ENCODE results near the gene BCAS1. TPM values are rescaled to one million over a fixed set of nuclear protein-coding genes. Genes with fewer than 3 reads are reported as not detected.

The BCAS1 gene
- polyA plus RNA-seq, 1 of the 3 experiments (the other 2 are of a cell fraction) = not detected

GRCh38 chr20:53940907-53941545, 129.4 kb downstream of the BCAS1 start:
- peaks cover 13 to 35% of the 10 kb centered on the region in 2 experiments for H3K4me1 ChIP-seq (ENCODE audit: control insufficient read depth in 1 of 2, insufficient read depth in 2 of 2, low read depth in 1 of 2, low read length in 1 of 2)
- H3K79me2 ChIP-seq (ENCODE audit: insufficient read depth) = no peaks in the 10 kb centered on the region
- POLR2A ChIA-PET = interaction anchor here (0.5 to 0.7 kb wide), 2 partner anchors 163 to 347 kb away, joined by 3 to 4 read pairs; partner anchors contain the start of gene ZNF217
- no peaks in the 10 kb centered on the region for H3K36me3 ChIP-seq (replicated peaks in 1 of 2; ENCODE audit: control insufficient read depth in 1 of 2, insufficient read depth in 2 of 2, low read length in 1 of 2)
- peak overlapping the region; percentile 77 for H2AFZ ChIP-seq (ENCODE audit: low read depth)
- no peaks in the 10 kb centered on the region for H3K9me3 ChIP-seq
- H3K4me2 ChIP-seq = peak overlapping the region; percentile 64
- no peaks in the 10 kb centered on the region for H3K9me2 ChIP-seq
- H3K9ac ChIP-seq = peak overlapping the region; percentile 81
- H4K20me1 ChIP-seq (ENCODE audit: insufficient read depth) = no peaks in the 10 kb centered on the region
- peak overlapping the region; percentile 48 to 93; a peak in 3 of 4 replicates for H3K27ac ChIP-seq (ENCODE audit: low read depth in 2 of 2, low read length in 1 of 2)
- H3K27me3 ChIP-seq (ENCODE audit: insufficient read depth) = no peaks in the 10 kb centered on the region
- WGBS (ENCODE audit: low lambda C conversion rate) = 64% methylated on average over 6 of the region's 6 CpGs
- DNase-seq = no peak
- no peak for TF ChIP-seq RXRA (IDR thresholded peaks at IDR 0.05; ENCODE audit: borderline replicate concordance, low read depth)
- TF ChIP-seq FOXM1 (IDR thresholded peaks at IDR 0.05; ENCODE audit: low read depth) = no peak
- TF ChIP-seq MXI1 (IDR thresholded peaks at IDR 0.05; ENCODE audit: low read depth, low read length) = no peak
- TF ChIP-seq MAX (IDR thresholded peaks at IDR 0.05; ENCODE audit: low read depth) = 0 out of 2 replicates have a peak, but pooled peaks have one; percentile 35
- TF ChIP-seq FOSL2 (IDR thresholded peaks at IDR 0.05; ENCODE audit: borderline replicate concordance, low read depth) = peak; percentile 72; the same call in 1 of the 2 replicates
- peak in 1 of 2 experiments; percentile 52; a peak in 2 of 4 replicates for TF ChIP-seq EP300 (IDR thresholded peaks at IDR 0.05; ENCODE audit: borderline replicate concordance in 1 of 2, low read depth in 1 of 2, low read length in 1 of 2)
- peak; percentile 85 for TF ChIP-seq YY1 (IDR thresholded peaks at IDR 0.05; ENCODE audit: low read depth)
- no peak for TF ChIP-seq GATA2 (CRISPR knock-in tag; IDR thresholded peaks at IDR 0.05)
- TF ChIP-seq PBX3 (IDR thresholded peaks at IDR 0.05) = peak; percentile 72
- TF ChIP-seq TAF1 (IDR thresholded peaks at IDR 0.05; ENCODE audit: borderline replicate concordance, low read depth, low read length) = no peak
- TF ChIP-seq NRF1 (IDR thresholded peaks at IDR 0.05; ENCODE audit: low read depth, low read length) = no peak
- no peak for TF ChIP-seq SMC3 (IDR thresholded peaks at IDR 0.05; ENCODE audit: low read depth, low read length)
- TF ChIP-seq CTCF (IDR thresholded peaks at IDR 0.05) = no peak
- peak; percentile 66 for TF ChIP-seq JUND (IDR thresholded peaks at IDR 0.05)
- no peak for TF ChIP-seq EZH2phosphoT487 (IDR thresholded peaks at IDR 0.05; ENCODE audit: borderline replicate concordance, low read depth)
- TF ChIP-seq CHD2 (IDR thresholded peaks at IDR 0.05; ENCODE audit: low read length, partially characterized antibody) = no peak
- no peak; the same call in 1 of the 2 replicates for TF ChIP-seq POLR2AphosphoS5 (IDR thresholded peaks at IDR 0.05; ENCODE audit: low read depth, low read length)
- 0 out of 2 replicates have a peak, but pooled peaks have one; percentile 35 for TF ChIP-seq TEAD4 (IDR thresholded peaks at IDR 0.05; ENCODE audit: borderline replicate concordance, insufficient read depth)
- TF ChIP-seq ZBTB33 (IDR thresholded peaks at IDR 0.05; ENCODE audit: borderline replicate concordance, low read depth) = peak; percentile 64; the same call in 1 of the 2 replicates
- TF ChIP-seq TCF12 (IDR thresholded peaks at IDR 0.05) = peak; percentile 64
- no peak for TF ChIP-seq REST (IDR thresholded peaks at IDR 0.05; ENCODE audit: low read depth, low read length)
- TF ChIP-seq FOXJ3 (CRISPR knock-in tag; IDR thresholded peaks at IDR 0.05) = no peak
- TF ChIP-seq RFX5 (IDR thresholded peaks at IDR 0.05; ENCODE audit: low read length) = no peak
- CTCF ChIA-PET = interaction anchor here (0.7 to 4.9 kb wide), 4 partner anchors 25 to 361 kb away, joined by 3 to 46 read pairs (median 10); partner anchors contain the start of gene PFDN4
- H3F3A ChIP-seq (replicated peaks; ENCODE audit: insufficient read depth) = peaks cover 28% of the 10 kb centered on the region
- no peak overlapping the region; a peak in 1 of 4 replicates for H3K4me3 ChIP-seq (ENCODE audit: low read depth in 2 of 2, low read length in 1 of 2)

Data from SK-N-SH (cell line).